ENCODE results near the gene ARRDC4. TPM values are rescaled to one million over a fixed set of nuclear protein-coding genes. Genes with fewer than 3 reads are reported as not detected.

Gene ARRDC4
- total RNA-seq, 2 experiments from 2014 or later: 0.24 to 0.29 TPM

GRCh38 chr15:97947465-97948260 lies 12.8 kb upstream of the ARRDC4 start:
- H3K9me3 Mint-ChIP-seq: peaks cover 3% of the 10 kb centered on the region

GRCh38 chr15:97953254-97953653 lies 7.2 kb upstream of the ARRDC4 start:
- POLR2A ChIA-PET: no interaction called here
- H3K4me1 Mint-ChIP-seq (ENCODE audit: low read depth): no peaks in the 10 kb centered on the region
- no peak overlapping the region for H3K27ac Mint-ChIP-seq
- peaks cover 3% of the 10 kb centered on the region for H3K9me3 Mint-ChIP-seq
- H3K36me3 Mint-ChIP-seq: no peaks in the 10 kb centered on the region
- intact Hi-C loops (cut with micrococcal nuclease): no loop called here
- no peak overlapping the region for H3K4me3 Mint-ChIP-seq
- CTCF ChIA-PET: no interaction called here
- no peak for DNase-seq
- H3K27me3 Mint-ChIP-seq: no peaks in the 10 kb centered on the region

More at GRCh38 chr15:97947465-97948260, 12.8 kb upstream of the ARRDC4 start:
- DNase-seq: no peak
- intact Hi-C loops (cut with micrococcal nuclease): no loop called here
- Mint-ChIP-seq H3K27ac (no peak overlapping the region), H3K36me3 (no peaks in the 10 kb centered on the region), H3K27me3 (peaks cover 4% of the 10 kb centered on the region), H3K4me1 (ENCODE audit: low read depth) (no peaks in the 10 kb centered on the region), H3K4me3 (no peak overlapping the region)
- ChIA-PET POLR2A (no interaction called here), CTCF (no interaction called here)

- ChIA-PET POLR2A (no interaction called here), CTCF (no interaction called here)
- H3K9me3 Mint-ChIP-seq: peaks cover 3% of the 10 kb centered on the region
- H3K4me3 Mint-ChIP-seq: no peak overlapping the region
- H3K27ac Mint-ChIP-seq: no peak overlapping the region
- intact Hi-C loops (cut with micrococcal nuclease): no loop called here
- no peaks in the 10 kb centered on the region for H3K36me3 Mint-ChIP-seq
- no peak for DNase-seq
- H3K27me3 Mint-ChIP-seq: no peaks in the 10 kb centered on the region
- no peaks in the 10 kb centered on the region for H3K4me1 Mint-ChIP-seq (ENCODE audit: low read depth)
Measured at GRCh38 chr15:97953748-97954147, 6.8 kb upstream of the ARRDC4 start.

- intact Hi-C loops (cut with micrococcal nuclease): no loop called here
- Mint-ChIP-seq H3K36me3 (no peaks in the 10 kb centered on the region), H3K4me3 (no peak overlapping the region), H3K27ac (no peak overlapping the region), H3K27me3 (peaks cover 4% of the 10 kb centered on the region), H3K9me3 (no peaks in the 10 kb centered on the region), H3K4me1 (ENCODE audit: low read depth) (peaks cover 6% of the 10 kb centered on the region)
- ChIA-PET CTCF (no interaction called here), POLR2A (no interaction called here)
- no peak for DNase-seq
Measured at GRCh38 chr15:97955035-97955434, 5.5 kb upstream of the ARRDC4 start.

DNA sequence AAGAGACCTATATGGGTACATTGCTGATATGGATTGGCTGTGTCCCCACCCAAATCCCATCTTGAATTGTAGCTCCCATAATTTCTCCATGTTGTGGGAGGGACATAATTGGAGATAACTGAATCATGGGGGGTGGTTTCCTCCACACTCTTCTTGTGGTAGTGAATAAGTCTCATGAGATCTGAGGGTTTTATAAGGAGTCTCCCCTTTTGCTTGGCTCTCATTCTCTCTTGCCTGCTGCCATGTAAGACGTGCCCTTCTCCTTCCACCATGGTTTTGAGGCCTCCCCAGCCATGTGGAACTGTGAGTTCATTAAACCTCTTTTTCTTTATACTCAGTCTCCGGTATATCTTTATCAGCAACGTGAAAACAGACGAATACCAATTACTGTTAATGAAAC lies 5.0 kb upstream of the ARRDC4 start:
- Mint-ChIP-seq H3K4me1 (ENCODE audit: low read depth) (peaks cover 10% of the 10 kb centered on the region), H3K27me3 (peaks cover 8% of the 10 kb centered on the region), H3K4me3 (no peak overlapping the region), H3K27ac (no peak overlapping the region), H3K36me3 (peaks cover 2% of the 10 kb centered on the region), H3K9me3 (no peaks in the 10 kb centered on the region)
- intact Hi-C loops (cut with micrococcal nuclease): no loop called here
- CTCF ChIA-PET: no interaction called here
- DNase-seq: no peak
- POLR2A ChIA-PET: no interaction called here

- Mint-ChIP-seq H3K4me3 (peak overlapping the region; percentile 64), H3K4me1 (ENCODE audit: low read depth) (peaks cover 15% of the 10 kb centered on the region), H3K27me3 (peaks cover 14% of the 10 kb centered on the region), H3K27ac (no peak overlapping the region), H3K36me3 (peaks cover 2% of the 10 kb centered on the region), H3K9me3 (no peaks in the 10 kb centered on the region)
- intact Hi-C loops (cut with micrococcal nuclease): no loop called here
- ChIA-PET CTCF (no interaction called here), POLR2A (no interaction called here)
- DNase-seq: no peak
Measured at GRCh38 chr15:97959724-97960363, 659 bp upstream of the ARRDC4 start.

- intact Hi-C loops (cut with micrococcal nuclease): no loop called here
- Mint-ChIP-seq H3K9me3 (no peaks in the 10 kb centered on the region), H3K4me3 (peak overlapping the region; percentile 52), H3K36me3 (peaks cover 2% of the 10 kb centered on the region), H3K4me1 (ENCODE audit: low read depth) (peaks cover 15% of the 10 kb centered on the region), H3K27ac (no peak overlapping the region), H3K27me3 (peaks cover 14% of the 10 kb centered on the region)
- ChIA-PET POLR2A (no interaction called here), CTCF (no interaction called here)
- DNase-seq: peak; percentile 13
Measured at GRCh38 chr15:97961067-97961954, 808 bp downstream of the ARRDC4 start.

- Mint-ChIP-seq H3K27me3 (peaks cover 14% of the 10 kb centered on the region), H3K4me1 (ENCODE audit: low read depth) (peaks cover 15% of the 10 kb centered on the region), H3K4me3 (no peak overlapping the region), H3K9me3 (no peaks in the 10 kb centered on the region), H3K27ac (no peak overlapping the region), H3K36me3 (peaks cover 2% of the 10 kb centered on the region)
- POLR2A ChIA-PET: no interaction called here
- DNase-seq: no peak
- CTCF ChIA-PET: no interaction called here
- intact Hi-C loops (cut with micrococcal nuclease): no loop called here
Measured at GRCh38 chr15:97962263-97962662, 1.8 kb downstream of the ARRDC4 start.

DNA sequence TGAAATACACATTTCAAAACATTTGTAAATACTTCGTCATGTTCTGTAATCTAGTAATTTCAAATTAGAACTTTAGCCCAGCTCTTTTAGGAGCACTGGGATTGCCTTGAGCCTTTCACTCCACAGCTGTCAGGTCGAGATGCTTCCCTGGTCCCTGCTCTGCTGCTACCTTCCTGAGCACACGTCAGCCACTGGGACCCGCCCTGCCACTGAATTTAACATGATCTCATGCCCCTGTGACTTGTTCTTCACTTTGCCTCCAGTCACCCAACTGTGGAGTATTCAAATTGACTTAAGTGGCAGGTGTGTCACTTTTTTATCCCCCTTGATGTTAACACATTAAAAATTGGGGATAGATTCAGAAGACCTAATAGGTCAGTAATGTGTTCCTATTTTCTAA lies 3.3 kb downstream of the ARRDC4 start:
- CTCF ChIA-PET: no interaction called here
- Mint-ChIP-seq H3K27me3 (peaks cover 14% of the 10 kb centered on the region), H3K4me3 (no peak overlapping the region), H3K36me3 (peaks cover 2% of the 10 kb centered on the region), H3K4me1 (ENCODE audit: low read depth) (peaks cover 15% of the 10 kb centered on the region), H3K9me3 (no peaks in the 10 kb centered on the region), H3K27ac (no peak overlapping the region)
- POLR2A ChIA-PET: no interaction called here
- DNase-seq: no peak
- intact Hi-C loops (cut with micrococcal nuclease): no loop called here

DNA sequence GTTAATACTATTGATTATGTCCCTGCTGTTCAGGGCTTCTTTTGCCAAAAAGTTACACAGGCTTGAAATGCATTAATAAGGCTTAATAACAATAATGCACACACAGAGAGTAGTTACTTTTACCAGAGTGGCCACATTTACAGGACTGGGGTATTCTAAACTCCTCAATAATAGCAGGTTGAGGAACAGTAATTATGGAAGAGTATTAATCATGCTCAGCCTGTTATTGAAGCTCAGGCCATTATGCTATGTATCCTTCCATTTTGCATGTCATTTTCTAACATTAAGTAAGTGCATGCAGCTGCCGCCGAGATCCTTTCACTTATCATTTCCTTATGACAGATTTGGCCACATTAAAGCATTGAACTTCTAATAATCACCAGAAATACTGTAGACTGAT lies 5.7 kb downstream of the ARRDC4 start:
- DNase-seq: no peak
- Mint-ChIP-seq H3K36me3 (no peaks in the 10 kb centered on the region), H3K27me3 (peaks cover 7% of the 10 kb centered on the region), H3K9me3 (no peaks in the 10 kb centered on the region), H3K4me3 (no peak overlapping the region), H3K27ac (no peak overlapping the region), H3K4me1 (ENCODE audit: low read depth) (peaks cover 5% of the 10 kb centered on the region)
- CTCF ChIA-PET: no interaction called here
- intact Hi-C loops (cut with micrococcal nuclease): no loop called here
- POLR2A ChIA-PET: no interaction called here

DNA sequence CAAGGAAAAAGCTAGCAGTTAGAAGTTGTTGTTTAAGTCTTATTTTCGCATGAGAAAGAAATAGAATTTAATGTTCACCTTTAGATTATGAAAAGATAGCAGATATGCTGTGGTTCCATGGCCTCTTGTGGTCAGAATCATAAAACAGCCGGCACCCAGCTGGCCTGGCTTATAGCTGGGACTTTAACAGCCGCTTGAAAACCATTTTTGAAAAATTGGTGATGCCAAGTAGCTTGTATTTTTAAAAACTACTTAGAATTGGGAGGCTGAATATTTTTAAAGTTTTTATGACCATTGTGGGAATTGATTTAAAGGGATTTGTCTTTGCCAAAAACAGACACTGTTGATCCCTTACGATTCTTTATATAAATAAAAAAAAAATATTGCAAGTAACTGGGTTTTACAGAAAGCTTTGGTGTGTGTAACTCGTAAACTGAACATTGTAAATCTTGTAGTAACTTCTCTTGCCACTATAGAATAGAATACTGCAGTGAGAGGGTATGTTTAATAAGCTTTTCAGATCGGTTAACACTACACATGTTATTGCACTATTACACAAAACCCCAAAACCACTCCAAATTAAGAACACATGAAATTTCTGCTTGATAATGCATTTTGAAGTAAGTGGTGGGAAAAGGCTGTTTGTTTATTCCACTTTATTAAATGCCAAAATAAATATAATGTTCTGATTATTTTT lies 6.6 kb downstream of the ARRDC4 start:
- no peak for DNase-seq
- POLR2A ChIA-PET: no interaction called here
- no peak overlapping the region for H3K4me3 Mint-ChIP-seq
- intact Hi-C loops (cut with micrococcal nuclease): no loop called here
- H3K36me3 Mint-ChIP-seq: no peaks in the 10 kb centered on the region
- peaks cover 4% of the 10 kb centered on the region for H3K27me3 Mint-ChIP-seq
- H3K27ac Mint-ChIP-seq: no peak overlapping the region
- CTCF ChIA-PET: no interaction called here
- no peaks in the 10 kb centered on the region for H3K4me1 Mint-ChIP-seq (ENCODE audit: low read depth)
- no peaks in the 10 kb centered on the region for H3K9me3 Mint-ChIP-seq

DNA sequence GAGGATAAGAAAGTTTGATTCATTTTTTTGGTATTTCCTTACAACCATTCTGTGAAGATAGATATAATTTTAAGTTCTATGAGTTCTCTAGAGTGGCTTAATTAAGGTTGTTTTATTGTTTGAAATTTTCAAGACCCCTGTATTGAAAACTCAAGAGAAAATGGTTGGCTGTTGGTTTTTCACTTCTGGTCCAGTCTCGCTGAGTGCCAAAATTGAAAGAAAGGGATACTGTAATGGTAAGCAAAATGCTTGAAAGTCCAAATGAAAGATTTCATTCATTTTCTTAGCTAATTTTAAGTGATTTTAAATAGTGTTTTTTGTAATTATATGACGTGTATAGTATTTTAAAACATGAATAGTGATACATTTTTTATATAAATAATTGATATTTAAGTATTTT lies 7.4 kb downstream of the ARRDC4 start:
- POLR2A ChIA-PET: no interaction called here
- no peaks in the 10 kb centered on the region for H3K27me3 Mint-ChIP-seq

More for the DNA sequence above, 7.4 kb downstream of the ARRDC4 start:
- Mint-ChIP-seq H3K36me3 (no peaks in the 10 kb centered on the region), H3K9me3 (no peaks in the 10 kb centered on the region), H3K4me1 (ENCODE audit: low read depth) (no peaks in the 10 kb centered on the region), H3K4me3 (no peak overlapping the region), H3K27ac (no peak overlapping the region)
- CTCF ChIA-PET: no interaction called here
- intact Hi-C loops (cut with micrococcal nuclease): no loop called here
- no peak for DNase-seq
